Activated T-cell treated with anti-CD3 and anti-CD28 coated beads, Interleukin-2, amount 50 U/mL, for 72 hours (primary cell): Measurements from ENCODE around the gene MAP1LC3B. TPM values are rescaled to one million over a fixed set of nuclear protein-coding genes. Genes with fewer than 3 reads are reported as not detected.
"Not testable (repeated sequence)": the region's sequence is repeated elsewhere in the genome, so short reads cannot be mapped to it uniquely, and the experiment has no call there.

Experiments used
- ATAC-seq, 2 donors: fragments of 150-1000 bp; cut with Tn5 transposase; replicated peaks in 1 of 2; 2 replicates each; pipeline ENCODE4 v1.10.0; 2021; ENCODE audit warnings: moderate library complexity in 2 of 2, mild to moderate bottlenecking in 1 of 2
- DNase-seq, 2 donors: peaks; one replicate each; pipeline ENCODE4 v3.0.0; 2021 to 2022; ENCODE audit warnings: mixed read lengths in 1 of 2
- H3K27ac Mint-ChIP-seq: one replicate; pipeline ENCODE4 v1.8.0; 2022; ENCODE audit warnings: mild to moderate bottlenecking, moderate library complexity, mixed read lengths
- H3K27me3 Mint-ChIP-seq: one replicate; pipeline ENCODE4 v1.8.0; 2022; ENCODE audit warnings: low read depth, mixed read lengths
- H3K36me3 Mint-ChIP-seq, 2 donors: one replicate each; pipeline ENCODE4 v1.8.0; 2022; ENCODE audit warnings: mixed read lengths in 2 of 2, mild to moderate bottlenecking in 1 of 2; ENCODE audit not compliant: insufficient read depth in 2 of 2
- H3K4me1 Mint-ChIP-seq: one replicate; pipeline ENCODE4 v1.8.0; 2022; ENCODE audit warnings: low read depth, mixed read lengths
- H3K4me3 Mint-ChIP-seq, 2 donors: one replicate each; pipeline ENCODE4 v1.8.0; 2022; ENCODE audit warnings: mild to moderate bottlenecking in 2 of 2, mixed read lengths in 2 of 2, moderate library complexity in 2 of 2
- H3K9me3 Mint-ChIP-seq, 2 donors: one replicate each; pipeline ENCODE4 v1.8.0; 2022; ENCODE audit warnings: mixed read lengths in 2 of 2
- total RNA-seq, 2 donors: library from RNA; stranded (reverse); gene quantifications; one replicate each; pipeline ENCODE4 v1.2.3, GENCODE V29; 2022

MAP1LC3B gene
- total RNA-seq, 2 donors from 2014 or later: 116 to 146 TPM

DNA sequence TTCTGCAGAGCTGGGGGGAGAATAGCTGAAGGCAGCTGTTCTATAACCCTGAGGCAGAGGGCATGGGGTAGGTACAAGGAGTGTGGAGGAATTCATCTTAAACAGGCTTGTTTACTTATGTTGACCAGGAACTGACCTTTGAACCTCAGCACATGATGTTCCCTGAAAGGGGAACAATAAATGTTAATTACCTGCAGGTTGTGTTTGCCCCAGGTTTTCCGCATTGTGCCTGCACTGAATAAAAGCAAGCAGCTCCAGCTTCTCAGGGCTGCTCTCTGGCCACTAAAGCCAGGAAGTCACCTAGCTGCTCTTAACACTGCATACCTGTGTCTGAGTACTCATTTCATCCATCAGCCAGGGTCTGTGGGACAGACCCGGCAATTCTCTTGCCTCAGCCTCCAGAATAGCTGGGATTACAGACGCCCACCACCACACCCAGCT lies 12.8 kb upstream of the MAP1LC3B start:
- not testable (repeated sequence) for H3K36me3 Mint-ChIP-seq, H3K4me3 Mint-ChIP-seq, DNase-seq, H3K27me3 Mint-ChIP-seq, ATAC-seq, H3K9me3 Mint-ChIP-seq, H3K27ac Mint-ChIP-seq
- peaks cover 62% of the 10 kb centered on the region for H3K4me1 Mint-ChIP-seq

DNA sequence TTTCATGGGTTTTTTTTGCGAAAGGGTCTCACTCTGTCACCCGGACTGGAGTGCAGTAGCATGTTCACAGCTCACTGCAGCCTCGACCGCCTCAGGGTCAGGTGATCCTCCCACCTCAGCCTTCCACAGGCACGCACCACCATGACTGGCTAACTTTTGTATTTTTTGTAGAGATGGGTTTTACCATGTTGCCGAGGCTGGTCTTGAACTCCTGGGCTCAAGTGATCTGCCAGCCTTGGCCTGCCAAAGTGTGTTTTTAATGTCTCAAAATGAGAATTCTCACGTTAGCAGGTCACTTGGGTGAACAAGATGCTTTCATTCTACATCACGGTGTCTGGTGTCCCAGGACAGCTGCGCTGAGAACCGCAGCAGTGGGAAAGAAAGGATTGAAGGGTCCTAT lies 11.7 kb upstream of the MAP1LC3B start:
- peaks cover 2% of the 10 kb centered on the region in 2 donors for H3K36me3 Mint-ChIP-seq
- H3K4me3 Mint-ChIP-seq: peak overlapping the region; percentile 85 to 98
- H3K27ac Mint-ChIP-seq: peak overlapping the region; percentile 92
- no peaks in the 10 kb centered on the region for H3K9me3 Mint-ChIP-seq
- no peak for ATAC-seq
- peaks cover 67% of the 10 kb centered on the region for H3K4me1 Mint-ChIP-seq
- no peaks in the 10 kb centered on the region for H3K27me3 Mint-ChIP-seq
- no peak for DNase-seq

DNA sequence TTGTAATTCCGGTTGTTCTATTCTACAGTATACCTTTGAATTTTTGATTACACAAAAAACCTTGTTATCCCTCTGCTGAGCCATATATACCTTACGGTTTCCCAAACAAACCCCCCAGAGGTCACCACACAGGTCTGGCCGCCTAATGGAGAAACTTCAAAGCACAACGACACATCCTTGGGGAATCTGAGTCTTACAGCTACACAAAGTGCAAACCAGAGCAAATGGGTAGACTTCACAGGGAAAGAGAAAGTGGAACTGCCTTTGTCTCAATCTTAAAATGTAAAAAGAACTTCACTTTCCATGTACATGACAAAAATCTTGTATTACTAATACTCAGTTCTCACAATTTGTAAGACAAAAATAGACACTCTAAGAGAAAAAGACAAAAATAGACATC lies 11.3 kb upstream of the MAP1LC3B start:
- no peaks in the 10 kb centered on the region for H3K9me3 Mint-ChIP-seq
- peak overlapping the region; percentile 85 to 98 for H3K4me3 Mint-ChIP-seq
- peaks cover 62% of the 10 kb centered on the region for H3K4me1 Mint-ChIP-seq
- no peaks in the 10 kb centered on the region for H3K27me3 Mint-ChIP-seq
- no peak for ATAC-seq
- peaks cover 2% of the 10 kb centered on the region in 2 donors for H3K36me3 Mint-ChIP-seq
- H3K27ac Mint-ChIP-seq: peak overlapping the region; percentile 92
- no peak for DNase-seq

DNA sequence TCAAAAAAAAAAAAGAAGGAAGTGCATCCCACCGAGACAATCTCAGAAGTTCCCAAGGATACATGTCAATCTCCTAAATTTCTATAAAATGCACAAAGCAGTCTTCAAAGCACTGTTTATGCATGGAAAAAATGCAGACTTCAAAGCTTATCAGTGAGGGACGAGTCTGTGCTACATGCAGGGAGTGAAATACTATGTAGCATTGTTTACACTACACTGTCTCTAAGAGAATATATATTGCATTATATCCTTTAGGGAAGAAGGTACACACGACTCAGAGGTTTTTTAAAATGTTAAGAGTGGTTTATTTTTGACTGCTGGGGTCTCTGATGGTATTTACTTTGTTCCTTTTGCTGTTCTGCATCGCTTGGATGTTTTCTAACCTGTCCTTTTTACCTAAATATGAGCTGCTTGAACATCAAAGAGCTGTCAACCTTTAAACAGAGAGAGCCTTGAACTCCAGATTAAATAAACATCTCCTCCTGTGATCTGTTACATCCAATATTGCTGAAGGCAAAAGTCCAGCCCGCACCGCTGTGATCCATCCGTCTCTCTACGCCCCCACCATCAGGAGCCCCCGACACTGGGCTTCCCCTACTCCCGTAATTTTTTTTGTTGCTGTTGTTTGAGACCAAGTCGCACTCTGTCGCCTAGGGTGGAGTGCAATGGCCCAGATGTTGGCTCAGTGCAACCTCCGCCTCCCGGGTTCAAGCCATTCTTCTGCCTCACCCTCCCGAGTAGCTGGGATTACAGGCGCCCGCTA lies 9.9 kb upstream of the MAP1LC3B start:
- Mint-ChIP-seq H3K27me3 (no peaks in the 10 kb centered on the region), H3K4me1 (peaks cover 56% of the 10 kb centered on the region), H3K4me3 (peak overlapping the region; percentile 85 to 98), H3K9me3 (peaks cover 0 to 1% of the 10 kb centered on the region in 2 donors), H3K27ac (peak overlapping the region; percentile 93), H3K36me3 (peaks cover 2% of the 10 kb centered on the region in 2 donors)
- no peak for DNase-seq
- no peak for ATAC-seq

DNA sequence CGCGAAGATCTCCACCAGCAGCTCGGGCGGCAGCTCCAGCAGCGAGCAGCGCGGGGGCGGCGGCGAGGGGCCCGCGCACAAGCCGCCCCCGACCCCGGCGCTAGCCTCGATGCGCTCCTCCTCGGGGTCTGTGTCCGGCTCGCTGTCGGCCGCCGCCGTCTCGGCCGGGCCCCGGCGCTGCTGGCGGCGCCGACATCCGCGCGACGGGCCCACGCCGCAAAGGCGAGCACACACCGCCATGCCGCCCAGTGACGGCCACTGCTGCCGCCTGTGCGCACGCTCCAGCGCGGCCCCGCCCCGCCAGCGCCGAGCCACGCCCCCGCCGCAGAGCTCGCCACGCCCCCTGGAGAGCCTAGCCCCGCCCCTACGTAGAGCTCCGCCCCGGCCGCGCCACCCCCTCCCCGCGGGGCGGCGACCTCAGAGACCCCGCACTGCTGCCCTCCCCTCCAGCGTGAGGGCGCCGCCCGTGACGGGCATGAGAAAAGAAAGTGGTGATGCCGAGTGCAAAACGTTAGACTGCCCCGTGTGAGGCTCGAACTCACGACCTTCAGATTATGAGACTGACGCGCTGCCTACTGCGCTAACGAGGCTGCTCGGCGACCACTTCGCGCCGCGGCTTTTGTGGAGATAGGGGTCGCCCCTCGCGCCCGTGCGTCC lies 8.5 kb upstream of the MAP1LC3B start, which contains the start of gene FBXO31:
TSS of gene FBXO31 (minus strand) at position 272 of the 657 bp plus-strand sequence. CDS start at position 240, 32 bp downstream.
- ATAC-seq (peak; percentile 67 to 72), DNase-seq (peak; percentile 93 to 96)
- H3K4me3 Mint-ChIP-seq: peak within 1 kb of the TSS; percentile 87 to 98
- H3K36me3 Mint-ChIP-seq: peaks cover 2% of the 10 kb centered on the region in 2 donors
- peak within 1 kb of the TSS; percentile 100 for H3K27ac Mint-ChIP-seq
- peaks cover 68% of the 10 kb centered on the region for H3K4me1 Mint-ChIP-seq
- peaks cover 0 to 2% of the 10 kb centered on the region in 2 donors for H3K9me3 Mint-ChIP-seq
- no peaks in the 10 kb centered on the region for H3K27me3 Mint-ChIP-seq

DNA sequence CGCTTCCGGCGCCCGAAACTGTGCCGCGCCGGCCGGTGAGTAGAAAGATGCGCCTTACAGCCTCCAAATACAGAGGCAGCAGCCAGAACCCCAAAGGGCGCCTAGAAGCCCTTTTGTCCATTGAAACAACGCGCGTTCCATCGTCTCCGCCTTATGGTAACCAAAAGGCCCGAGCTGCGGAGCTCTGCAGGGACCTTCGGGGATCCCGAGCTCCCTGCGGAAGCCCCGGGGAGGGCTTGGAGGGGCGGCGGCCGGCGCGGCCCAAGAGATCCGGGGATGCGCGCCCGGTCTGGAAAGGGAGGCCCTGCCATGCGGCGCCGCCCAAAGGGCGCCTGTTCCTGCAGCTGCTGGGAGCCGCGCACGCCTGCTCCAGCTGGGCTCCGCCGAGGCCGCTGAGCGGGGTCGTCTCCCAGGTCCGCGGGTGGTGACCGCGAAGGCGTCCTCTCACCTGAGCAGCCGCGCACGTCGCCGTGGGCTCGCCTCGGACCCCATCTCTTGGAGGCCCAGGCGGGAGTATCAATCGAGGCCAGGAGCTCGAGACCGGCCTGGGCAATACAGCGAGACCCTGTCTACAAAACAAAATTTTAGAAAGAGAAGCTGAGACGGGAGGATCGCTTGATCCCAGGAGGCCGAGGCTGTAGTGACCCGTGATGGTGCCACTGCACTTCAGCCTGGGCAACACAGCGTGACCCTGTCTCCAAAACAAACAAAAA lies 7.8 kb upstream of the MAP1LC3B start:
- Mint-ChIP-seq H3K27me3 (no peaks in the 10 kb centered on the region), H3K36me3 (peaks cover 2% of the 10 kb centered on the region in 2 donors), H3K4me3 (peak overlapping the region; percentile 87 to 93), H3K4me1 (peaks cover 70% of the 10 kb centered on the region), H3K9me3 (peaks cover 0 to 2% of the 10 kb centered on the region in 2 donors), H3K27ac (peak overlapping the region; percentile 100)
- peak in 1 of 2 donors; percentile 51 for DNase-seq
- peak; percentile 2 to 4 for ATAC-seq

DNA sequence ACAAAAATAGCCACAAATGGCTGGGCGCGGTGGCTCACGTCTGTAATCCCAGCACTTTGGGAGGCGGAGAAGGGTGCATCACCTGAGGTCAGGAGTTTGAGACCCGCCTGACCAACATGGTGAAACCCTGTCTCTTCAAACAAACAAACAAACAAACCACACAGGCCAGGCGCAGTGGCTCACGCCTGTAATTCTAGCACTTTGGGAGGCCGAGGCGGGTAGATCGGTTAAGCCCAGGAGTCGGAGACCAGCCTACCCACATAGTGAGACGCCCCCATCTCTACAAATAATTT lies 7.3 kb upstream of the MAP1LC3B start:
- H3K4me1 Mint-ChIP-seq: peaks cover 73% of the 10 kb centered on the region
- peak overlapping the region; percentile 86 for H3K27ac Mint-ChIP-seq
- H3K9me3 Mint-ChIP-seq, H3K27me3 Mint-ChIP-seq, ATAC-seq, H3K36me3 Mint-ChIP-seq, DNase-seq: not testable (repeated sequence)
- H3K4me3 Mint-ChIP-seq: peak overlapping the region; percentile 87 to 93

DNA sequence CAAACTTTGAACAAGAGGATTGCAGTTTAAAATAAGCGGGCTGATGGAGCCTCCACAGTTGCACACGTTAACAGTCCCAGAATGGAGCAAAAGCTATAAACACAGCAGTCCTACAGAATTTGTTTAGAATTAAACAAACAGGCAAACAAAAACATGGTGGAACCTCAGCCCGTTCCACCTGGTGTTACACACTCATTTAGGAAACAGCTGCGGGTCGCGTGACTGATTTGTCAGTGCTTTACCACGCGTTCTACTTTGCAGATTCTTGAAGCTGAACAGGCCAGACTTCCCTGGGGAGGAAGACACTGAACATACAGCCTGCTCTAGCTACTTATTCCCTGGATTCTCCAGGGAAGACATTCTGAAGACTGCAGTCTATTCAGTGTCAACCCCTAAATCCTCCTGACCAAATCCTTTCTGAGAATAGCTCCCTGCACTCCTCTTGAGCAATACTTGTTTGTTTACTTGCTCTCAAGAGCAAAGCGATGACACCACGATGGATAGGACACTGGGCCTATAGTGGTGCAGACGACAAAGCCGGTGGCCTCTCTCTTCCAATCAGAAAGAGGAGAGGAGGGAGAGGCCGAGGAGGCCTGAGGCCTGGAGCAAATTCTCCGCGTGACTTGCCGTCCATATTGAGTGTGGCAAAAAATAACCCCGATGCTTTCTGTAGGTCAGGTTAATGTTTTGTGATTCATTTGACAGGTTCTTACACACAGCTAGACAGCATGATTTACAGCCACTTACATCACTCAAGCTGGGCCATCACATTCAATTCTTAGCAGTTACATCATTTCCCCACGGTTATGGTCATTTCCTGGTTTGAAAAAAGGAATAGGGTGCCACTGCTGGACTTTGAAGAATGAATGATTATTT lies 4.0 kb upstream of the MAP1LC3B start:
- DNase-seq: peak; percentile 87 to 93
- Mint-ChIP-seq H3K36me3 (peaks cover under 1 to 7% of the 10 kb centered on the region in 2 donors), H3K4me3 (peak overlapping the region; percentile 55 to 72), H3K27me3 (no peaks in the 10 kb centered on the region), H3K27ac (peak overlapping the region; percentile 81), H3K4me1 (peaks cover 55% of the 10 kb centered on the region), H3K9me3 (peaks cover 0 to 2% of the 10 kb centered on the region in 2 donors)
- peak; percentile 68 to 70 for ATAC-seq

DNA sequence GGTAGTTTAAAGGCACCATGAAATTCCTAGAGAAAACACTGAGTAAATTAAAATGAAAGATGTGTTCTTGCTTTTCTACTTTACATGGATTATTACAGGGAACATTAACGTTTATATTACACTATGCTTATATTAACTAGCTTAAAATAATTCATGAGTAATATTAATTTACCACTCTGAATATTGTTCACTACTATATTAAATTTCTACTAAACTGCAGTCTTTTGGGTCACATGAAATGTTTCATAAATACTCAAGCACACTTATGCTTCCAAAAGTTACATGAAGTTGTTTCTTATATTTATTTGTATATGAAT lies 3.4 kb upstream of the MAP1LC3B start:
- Mint-ChIP-seq H3K4me3 (peak overlapping the region; percentile 55 to 72), H3K36me3 (peaks cover 7 to 10% of the 10 kb centered on the region in 2 donors), H3K27me3 (no peaks in the 10 kb centered on the region), H3K9me3 (peaks cover 0 to 2% of the 10 kb centered on the region in 2 donors), H3K27ac (peak overlapping the region; percentile 81), H3K4me1 (peaks cover 60% of the 10 kb centered on the region)
- DNase-seq: no peak
- no peak for ATAC-seq

DNA sequence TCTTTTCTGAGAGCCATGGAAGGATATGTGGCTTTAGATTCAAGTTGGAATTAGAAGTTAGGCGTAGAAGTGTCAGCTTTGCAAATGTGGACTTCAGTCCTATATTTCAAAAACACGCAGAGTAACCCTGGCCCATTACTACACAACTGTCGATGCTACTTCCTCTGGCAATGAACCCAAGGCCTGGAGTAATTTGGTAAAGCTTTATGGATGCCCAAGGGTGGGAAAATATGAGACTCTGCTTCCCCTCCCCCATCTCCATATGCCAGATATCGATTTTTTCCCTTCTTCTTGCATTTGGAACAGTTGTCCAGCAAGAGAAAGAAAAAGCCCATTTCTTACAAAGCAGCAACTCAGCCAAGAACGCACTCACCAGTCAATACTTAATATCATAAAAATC lies 2.9 kb upstream of the MAP1LC3B start:
- Mint-ChIP-seq H3K4me1 (peaks cover 61% of the 10 kb centered on the region), H3K36me3 (peaks cover 8% of the 10 kb centered on the region in 2 donors), H3K4me3 (peak overlapping the region in 1 of 2 donors; percentile 73), H3K9me3 (peaks cover 0 to 2% of the 10 kb centered on the region in 2 donors), H3K27me3 (no peaks in the 10 kb centered on the region), H3K27ac (peak overlapping the region; percentile 97)
- ATAC-seq (no peak), DNase-seq (no peak)

DNA sequence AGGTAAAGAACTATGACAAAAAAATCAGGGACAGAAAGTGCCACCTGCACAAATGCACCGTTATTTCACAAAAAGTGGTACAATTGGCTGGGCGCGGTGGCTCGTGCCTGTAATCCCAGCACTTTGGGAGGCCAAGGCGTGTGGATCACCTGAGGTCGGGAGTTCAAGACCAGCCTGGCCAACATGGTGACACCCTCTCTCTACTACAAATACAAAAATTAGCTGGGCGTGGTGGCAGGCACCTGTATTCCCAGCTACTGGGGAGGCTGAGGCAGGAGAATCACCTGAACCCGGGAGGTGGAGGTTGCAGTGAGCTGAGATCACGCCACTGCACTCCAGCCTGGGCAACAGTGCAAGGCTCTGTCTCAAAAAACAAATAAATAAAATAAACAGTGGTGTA lies 2.2 kb upstream of the MAP1LC3B start:
- H3K27me3 Mint-ChIP-seq, DNase-seq, H3K9me3 Mint-ChIP-seq, ATAC-seq: not testable (repeated sequence)
- H3K4me3 Mint-ChIP-seq: peak overlapping the region in 1 of 2 donors; percentile 73
- H3K27ac Mint-ChIP-seq: peak overlapping the region; percentile 97
- H3K36me3 Mint-ChIP-seq: peaks cover 11 to 13% of the 10 kb centered on the region in 2 donors
- H3K4me1 Mint-ChIP-seq: peaks cover 63% of the 10 kb centered on the region

DNA sequence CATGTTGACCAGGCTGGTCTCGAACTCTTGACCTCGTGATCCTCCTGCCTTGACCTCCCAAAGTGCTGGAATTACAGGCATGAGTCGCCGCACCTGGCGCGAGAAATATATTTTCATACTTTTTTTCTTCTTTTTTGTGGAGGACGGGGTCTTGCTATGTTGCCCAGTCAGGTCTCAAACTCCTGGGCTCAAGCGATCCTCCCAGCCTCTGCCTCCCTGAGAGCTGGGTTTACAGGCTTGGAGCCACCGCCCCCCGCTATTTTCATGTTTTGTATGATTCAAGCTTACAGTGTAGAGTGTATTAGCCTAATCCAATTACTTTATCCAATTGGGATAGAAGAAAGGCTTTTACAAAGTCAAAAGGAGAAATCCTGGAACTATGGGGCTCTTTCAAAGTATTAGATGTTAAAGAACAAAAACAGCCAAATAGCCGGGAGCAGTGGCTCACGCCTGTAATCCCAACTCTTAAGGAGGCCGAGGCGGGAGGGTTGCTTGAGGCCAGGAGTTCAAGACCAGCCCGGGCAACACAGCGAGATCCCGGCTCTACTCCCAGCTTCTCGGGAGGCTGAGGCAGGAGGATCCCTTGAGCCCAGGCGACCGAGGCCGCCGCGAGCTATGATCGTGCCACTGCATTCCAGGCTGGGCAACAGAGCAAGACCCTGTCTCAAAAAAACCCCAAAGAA lies 1.4 kb upstream of the MAP1LC3B start:
- H3K4me1 Mint-ChIP-seq: peaks cover 65% of the 10 kb centered on the region
- H3K9me3 Mint-ChIP-seq: peaks cover 0 to 2% of the 10 kb centered on the region in 2 donors
- peak overlapping the region; percentile 93 to 94 for H3K4me3 Mint-ChIP-seq
- ATAC-seq: no peak
- H3K27me3 Mint-ChIP-seq: no peaks in the 10 kb centered on the region
- no peak for DNase-seq
- peaks cover 11 to 16% of the 10 kb centered on the region in 2 donors for H3K36me3 Mint-ChIP-seq
- peak overlapping the region; percentile 98 for H3K27ac Mint-ChIP-seq
